ENCODE results near the gene IQCK.
A peak's percentile ranks its signal among the peaks of the same experiment; 100 is the strongest.

Gene IQCK

GRCh38 chr16:19886073-19886941 is 168.2 kb downstream of the IQCK start (continued):
- TF ChIP-seq PRDM2 (tag by site-specific recombination; IDR thresholded peaks at IDR 0.05; ENCODE audit: borderline replicate concordance) (no peak), ZIC2 (tag by site-specific recombination; IDR thresholded peaks at IDR 0.05) (peak; percentile 34; the same call in 1 of the 2 replicates), ZNF561 (tag by site-specific recombination; IDR thresholded peaks at IDR 0.05; ENCODE audit: borderline replicate concordance) (no peak), ZNF23 (tag by site-specific recombination; IDR thresholded peaks at IDR 0.05; ENCODE audit: borderline replicate concordance) (no peak), ZNF501 (tag by site-specific recombination; IDR thresholded peaks at IDR 0.05) (no peak), SCRT1 (tag by site-specific recombination; IDR thresholded peaks at IDR 0.05; ENCODE audit: borderline replicate concordance) (no peak), OVOL3 (tag by site-specific recombination; IDR thresholded peaks at IDR 0.05) (no peak), ZBTB7A (tag by site-specific recombination; IDR thresholded peaks at IDR 0.05; ENCODE audit: low read depth) (no peak)

GRCh38 chr16:19888834-19889233 is 170.8 kb downstream of the IQCK start:
- Histone ChIP-seq H3K4me3 (ENCODE audit: low read depth, low read length) (no peak overlapping the region), H3K9me3 (ENCODE audit: control insufficient read depth, insufficient read depth, low read depth, low read length) (no peaks in the 10 kb centered on the region), H3K36me3 (ENCODE audit: control insufficient read depth in 2 of 2, insufficient read depth in 1 of 2, low read length in 2 of 2) (no peaks in the 10 kb centered on the region), H3K27ac (ENCODE audit: extremely low read depth, low read depth, low read length) (no peak overlapping the region), H3K4me1 (ENCODE audit: control insufficient read depth, insufficient read depth, low read length) (no peaks in the 10 kb centered on the region)
- CTCF ChIA-PET, result interaction anchor here (0.7 to 6.6 kb wide), 7 partner anchors 19 to 334 kb away, joined by 3 to 99 read pairs (median 4); partner anchors contain the start of gene VPS35L
- POLR2A ChIA-PET, result no interaction called here
- TF ChIP-seq REST (tag by site-specific recombination; IDR thresholded peaks at IDR 0.05) (no peak), GFI1B (tag by site-specific recombination; IDR thresholded peaks at IDR 0.05) (no peak), MYNN (tag by site-specific recombination; IDR thresholded peaks at IDR 0.05; ENCODE audit: borderline replicate concordance) (no peak), ZNF146 (tag by site-specific recombination; IDR thresholded peaks at IDR 0.05) (no peak), ZNF626 (tag by site-specific recombination; IDR thresholded peaks at IDR 0.05) (no peak), ZNF777 (tag by site-specific recombination; IDR thresholded peaks at IDR 0.05; ENCODE audit: borderline replicate concordance) (no peak), ZNF18 (tag by site-specific recombination; IDR thresholded peaks at IDR 0.05) (no peak), ZNF664 (tag by site-specific recombination; IDR thresholded peaks at IDR 0.05) (no peak), ZNF311 (tag by site-specific recombination; IDR thresholded peaks at IDR 0.05; ENCODE audit: borderline replicate concordance) (no peak), ZNF121 (tag by site-specific recombination; IDR thresholded peaks at IDR 0.05) (no peak), ZNF692 (tag by site-specific recombination; IDR thresholded peaks at IDR 0.05) (no peak), ZNF132 (tag by site-specific recombination; IDR thresholded peaks at IDR 0.05; ENCODE audit: borderline replicate concordance) (no peak), ZNF354C (tag by site-specific recombination; IDR thresholded peaks at IDR 0.05; ENCODE audit: borderline replicate concordance, low read depth) (no peak), ZFP3 (tag by site-specific recombination; IDR thresholded peaks at IDR 0.05; ENCODE audit: low read depth) (no peak), ZNF654 (tag by site-specific recombination; IDR thresholded peaks at IDR 0.05; ENCODE audit: low read depth) (no peak)

Data from HEK293 (cell line).